ENCODE data around the gene SDR42E1.
"Not testable (repeated sequence)": the region's sequence is repeated elsewhere in the genome, so short reads cannot be mapped to it uniquely, and the experiment has no call there.

The SDR42E1 gene

GRCh38 chr16:82037251-82037650, 26.0 kb upstream of the SDR42E1 start:
- DNase-seq (ENCODE audit: low read depth, low spot score): no peak

GRCh38 chr16:82034981-82035612, 23.8 kb upstream of the SDR42E1 start, which contains the start of gene HSD17B2:
HSD17B2 (plus strand) TSS chr16:82035253; CDS start chr16:82035425, 172 bp downstream.
- no peak for DNase-seq (ENCODE audit: low read depth, low spot score)

- no peak for DNase-seq (ENCODE audit: low read depth, low spot score)
These were observed 22.5 kb upstream of the SDR42E1 start for GRCh38 chr16:82033683-82034300.

GRCh38 chr16:82033006-82033405, 21.7 kb upstream of the SDR42E1 start:
- no peak for DNase-seq (ENCODE audit: low read depth, low spot score)

- no peak for DNase-seq (ENCODE audit: low read depth, low spot score)
These were observed 20.1 kb upstream of the SDR42E1 start for GRCh38 chr16:82031116-82032084.

GRCh38 chr16:82027629-82028064, 16.4 kb upstream of the SDR42E1 start:
- no peak for DNase-seq (ENCODE audit: low read depth, low spot score)

- DNase-seq (ENCODE audit: low read depth, low spot score): no peak
These were observed 13.6 kb upstream of the SDR42E1 start for GRCh38 chr16:82024883-82025282.

- no peak for DNase-seq (ENCODE audit: low read depth, low spot score)
These were observed 13.0 kb upstream of the SDR42E1 start for GRCh38 chr16:82024316-82024715.

GRCh38 chr16:82023206-82023605, 11.9 kb upstream of the SDR42E1 start:
- no peak for DNase-seq (ENCODE audit: low read depth, low spot score)

GRCh38 chr16:82020051-82020450, 8.8 kb upstream of the SDR42E1 start:
- DNase-seq (ENCODE audit: low read depth, low spot score): no peak

- DNase-seq (ENCODE audit: low read depth, low spot score): no peak
These were observed 8.3 kb upstream of the SDR42E1 start for GRCh38 chr16:82019535-82019934.

GRCh38 chr16:82017911-82018568, 6.8 kb upstream of the SDR42E1 start:
- DNase-seq (ENCODE audit: low read depth, low spot score): no peak

- DNase-seq (ENCODE audit: low read depth, low spot score): no peak
These were observed 5.7 kb upstream of the SDR42E1 start for GRCh38 chr16:82016964-82017363.

- no peak for DNase-seq (ENCODE audit: low read depth, low spot score)
These were observed 5.0 kb upstream of the SDR42E1 start for GRCh38 chr16:82016263-82016662.

- no peak for DNase-seq (ENCODE audit: low read depth, low spot score)
These were observed 1.9 kb upstream of the SDR42E1 start for GRCh38 chr16:82013139-82013538.

GRCh38 chr16:82010649-82011048, 621 bp downstream of the SDR42E1 start:
- DNase-seq (ENCODE audit: low read depth, low spot score): no peak

GRCh38 chr16:82009789-82010188, 1.5 kb downstream of the SDR42E1 start:
- not testable (repeated sequence) for DNase-seq (ENCODE audit: low read depth, low spot score)

- no peak for DNase-seq (ENCODE audit: low read depth, low spot score)
These were observed 2.2 kb downstream of the SDR42E1 start for GRCh38 chr16:82008957-82009592.

GRCh38 chr16:82007189-82007588, 4.1 kb downstream of the SDR42E1 start:
- DNase-seq (ENCODE audit: low read depth, low spot score): no peak

- DNase-seq (ENCODE audit: low read depth, low spot score): no peak
These were observed 5.2 kb downstream of the SDR42E1 start for GRCh38 chr16:82006036-82006435.

All from iPS DF 19.7 (cell line).